Smooth muscle cell (in vitro differentiated cells): ENCODE data around the gene NSMCE3. TPM values are rescaled to one million over a fixed set of nuclear protein-coding genes. Genes with fewer than 3 reads are reported as not detected.
A peak's percentile ranks its signal among the peaks of the same experiment; 100 is the strongest.

ENCODE experiments used
- DNase-seq: peaks from one replicate; lab custom pipeline; 2025; ENCODE audit not compliant: unreplicated experiment; lab: John Stamatoyannopoulos, UW
- H2AFZ ChIP-seq: fragments of 200-600 bp; sonication (generic); 2 replicates; pipeline ENCODE4 v1.6.0; 2016; ENCODE audit warnings: antibody characterized with exemption, low read depth, mild to moderate bottlenecking
- H3F3A ChIP-seq: fragments of 200-600 bp; sonication (generic); 2 replicates; pipeline ENCODE4 v1.6.0; 2017; ENCODE audit warnings: antibody characterized with exemption, low read depth
- H3K27ac ChIP-seq: fragments of 200-600 bp; sonication (generic); 2 replicates; pipeline ENCODE4 v1.5.1; 2016; ENCODE audit warnings: low read depth, mild to moderate bottlenecking
- H3K27me3 ChIP-seq: fragments of 200-600 bp; sonication (generic); 2 replicates; pipeline ENCODE4 v1.6.1; 2016; ENCODE audit warnings: low read depth, mild to moderate bottlenecking
- H3K36me3 ChIP-seq: fragments of 200-600 bp; sonication (generic); 2 replicates; pipeline ENCODE4 v1.5.1; 2016; ENCODE audit warnings: low read depth
- H3K4me1 ChIP-seq: fragments of 200-600 bp; sonication (generic); 2 replicates; pipeline ENCODE4 v1.5.1; 2016; ENCODE audit warnings: low read depth
- H3K4me2 ChIP-seq: fragments of 200-600 bp; sonication (generic); 2 replicates; pipeline ENCODE4 v1.6.0; 2016; ENCODE audit warnings: mild to moderate bottlenecking
- H3K4me3 ChIP-seq: fragments of 200-600 bp; sonication (generic); 2 replicates; pipeline ENCODE4 v1.5.1; 2016; ENCODE audit warnings: mild to moderate bottlenecking
- H3K79me2 ChIP-seq: fragments of 200-600 bp; sonication (generic); 2 replicates; pipeline ENCODE4 v1.6.0; 2016; ENCODE audit warnings: low read depth, mild to moderate bottlenecking
- H3K9ac ChIP-seq: fragments of 200-600 bp; sonication (generic); 2 replicates; pipeline ENCODE4 v1.6.0; 2016; ENCODE audit warnings: low read depth
- H3K9me3 ChIP-seq: fragments of 200-600 bp; sonication (generic); replicated peaks from 2 replicates; pipeline ENCODE4 v1.5.1; 2016; ENCODE audit warnings: low read depth
- H4K20me1 ChIP-seq: fragments of 200-600 bp; sonication (generic); 2 replicates; pipeline ENCODE4 v1.6.0; 2016; ENCODE audit warnings: low read depth
- CTCF ChIP-seq: fragments of 200-600 bp; sonication (generic); IDR thresholded peaks from 2 replicates; pipeline ENCODE4 v1.5.1; 2017; ENCODE audit warnings: borderline replicate concordance, mild to moderate bottlenecking, antibody characterized with exemption; ENCODE audit not compliant: insufficient read depth, poor library complexity, severe bottlenecking
- WGBS: methylation state at CpG from one replicate; pipeline ENCODE4 v1.1.7; 2016; ENCODE audit warnings: low lambda C conversion rate; 5-methylcytosine and 5-hydroxymethylcytosine counted together
- polyA plus RNA-seq: library from polyadenylated mRNA; unstranded; fragments of >200 nt; fragmentation: Nextera tagmentation; extraction: Ambion mirVana; gene quantifications from 2 replicates; pipeline ENCODE4 v1.2.1, GENCODE V29; 2016
- total RNA-seq: library from RNA; depleted of rRNA; stranded (reverse); fragments of >200 nt; gene quantifications from 2 replicates; pipeline ENCODE4 v1.2.3, GENCODE V29; 2014

The NSMCE3 gene
- total and polyA plus RNA-seq, 2 experiments from 2014 or later = 19.0 to 19.4 TPM

DNA sequence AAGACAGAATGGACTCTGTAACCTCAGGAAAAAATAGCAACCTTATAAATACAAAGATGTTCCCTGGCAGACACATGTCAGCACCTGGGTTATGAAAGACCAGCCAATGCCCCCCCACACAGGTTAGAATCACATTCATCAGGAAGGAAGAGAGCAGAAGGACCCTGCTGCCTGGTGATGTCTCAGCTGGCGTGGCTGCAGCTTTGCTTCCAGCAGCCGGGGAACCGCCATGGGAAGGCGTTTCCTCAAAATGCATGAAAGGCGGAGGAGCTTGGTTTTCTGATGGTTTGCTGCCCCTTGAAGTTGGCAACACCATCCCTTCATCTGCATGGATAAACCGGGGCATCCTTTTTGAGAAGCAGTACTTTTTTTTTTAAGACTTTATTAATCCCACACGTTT, 10.9 kb upstream of the NSMCE3 start:
- no peak overlapping the region for H3K27ac ChIP-seq

GRCh38 chr15:29278436-29279105, 8.9 kb upstream of the NSMCE3 start:
- no peaks in the 10 kb centered on the region for H3K36me3 ChIP-seq
- H3K4me2 ChIP-seq = peak overlapping the region; percentile 77
- H3K27ac ChIP-seq = peak overlapping the region; percentile 97
- no peaks in the 10 kb centered on the region for H3F3A ChIP-seq
- H3K9ac ChIP-seq = peak overlapping the region; percentile 78
- no peaks in the 10 kb centered on the region for H3K9me3 ChIP-seq
- no peaks in the 10 kb centered on the region for H4K20me1 ChIP-seq
- no peaks in the 10 kb centered on the region for H3K27me3 ChIP-seq
- 10% methylated on average over 3 of the region's 3 CpGs for WGBS
- H3K4me3 ChIP-seq = no peak overlapping the region
- H2AFZ ChIP-seq = peak overlapping the region; percentile 54
- H3K79me2 ChIP-seq = no peaks in the 10 kb centered on the region
- peak; percentile 28 for DNase-seq
- TF ChIP-seq CTCF = no peak
- peaks cover 9% of the 10 kb centered on the region for H3K4me1 ChIP-seq

More for the DNA sequence above, 10.9 kb upstream of the NSMCE3 start:
- WGBS = 87% methylated on average over 7 of the region's 7 CpGs
- H4K20me1 ChIP-seq = no peaks in the 10 kb centered on the region
- DNase-seq = no peak
- peaks cover 12% of the 10 kb centered on the region for H3K4me1 ChIP-seq
- H3F3A ChIP-seq = no peaks in the 10 kb centered on the region
- no peaks in the 10 kb centered on the region for H3K79me2 ChIP-seq
- H2AFZ ChIP-seq = peak overlapping the region; percentile 36
- H3K36me3 ChIP-seq = no peaks in the 10 kb centered on the region
- no peak overlapping the region for H3K4me3 ChIP-seq
- H3K27me3 ChIP-seq = no peaks in the 10 kb centered on the region
- no peak for TF ChIP-seq CTCF
- H3K9me3 ChIP-seq = no peaks in the 10 kb centered on the region
- peak overlapping the region; percentile 17 for H3K4me2 ChIP-seq
- H3K9ac ChIP-seq = no peak overlapping the region

- Histone ChIP-seq H3K4me3 (no peak overlapping the region), H3K27ac (peak overlapping the region; percentile 5), H3K4me1 (peaks cover 9% of the 10 kb centered on the region), H3K27me3 (no peaks in the 10 kb centered on the region), H4K20me1 (no peaks in the 10 kb centered on the region), H2AFZ (no peak overlapping the region), H3F3A (no peaks in the 10 kb centered on the region), H3K9ac (no peak overlapping the region), H3K9me3 (no peaks in the 10 kb centered on the region), H3K4me2 (no peak overlapping the region), H3K36me3 (no peaks in the 10 kb centered on the region), H3K79me2 (no peaks in the 10 kb centered on the region)
- no peak for DNase-seq
- WGBS = 58% methylated on average over 2 of the region's 2 CpGs
- TF ChIP-seq CTCF = no peak
Measured at GRCh38 chr15:29276366-29276765, 6.7 kb upstream of the NSMCE3 start.

DNA sequence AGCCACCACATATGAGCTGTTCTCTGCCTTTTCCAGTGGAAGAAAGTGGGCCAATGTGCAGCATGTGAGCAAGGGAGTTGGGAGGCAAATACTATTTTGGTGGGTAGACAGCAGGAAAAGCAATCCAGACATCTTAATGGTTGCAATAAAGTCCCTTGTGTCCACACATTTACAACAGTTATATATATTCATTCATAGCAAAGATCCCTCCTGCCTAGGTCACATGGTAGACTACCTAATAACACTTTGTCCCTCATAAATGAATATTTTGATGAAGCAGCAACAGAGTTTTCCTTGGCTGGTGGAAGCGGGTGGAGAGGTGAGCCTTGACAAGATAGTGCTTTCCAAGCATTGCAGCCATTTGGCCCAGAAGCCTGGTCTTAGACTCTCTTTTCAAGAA, 6.2 kb upstream of the NSMCE3 start:
- Histone ChIP-seq H3K27ac (no peak overlapping the region), H3K36me3 (no peaks in the 10 kb centered on the region), H3K9me3 (no peaks in the 10 kb centered on the region), H3F3A (no peaks in the 10 kb centered on the region), H3K4me2 (no peak overlapping the region), H3K27me3 (no peaks in the 10 kb centered on the region), H3K4me1 (peaks cover 9% of the 10 kb centered on the region), H3K9ac (no peak overlapping the region), H3K79me2 (no peaks in the 10 kb centered on the region), H2AFZ (no peak overlapping the region), H3K4me3 (no peak overlapping the region), H4K20me1 (no peaks in the 10 kb centered on the region)
- no peak for DNase-seq
- TF ChIP-seq CTCF = no peak
- 94% methylated on average over 1 of the region's 1 CpG for WGBS
